ENCODE results near the gene CSTA. TPM values are rescaled to one million over a fixed set of nuclear protein-coding genes. Genes with fewer than 3 reads are reported as not detected.
A peak's percentile ranks its signal among the peaks of the same experiment; 100 is the strongest.

The CSTA gene
- total and polyA plus RNA-seq, 4 experiments from 2014 or later: 0.61 TPM; not detected in 2

DNA sequence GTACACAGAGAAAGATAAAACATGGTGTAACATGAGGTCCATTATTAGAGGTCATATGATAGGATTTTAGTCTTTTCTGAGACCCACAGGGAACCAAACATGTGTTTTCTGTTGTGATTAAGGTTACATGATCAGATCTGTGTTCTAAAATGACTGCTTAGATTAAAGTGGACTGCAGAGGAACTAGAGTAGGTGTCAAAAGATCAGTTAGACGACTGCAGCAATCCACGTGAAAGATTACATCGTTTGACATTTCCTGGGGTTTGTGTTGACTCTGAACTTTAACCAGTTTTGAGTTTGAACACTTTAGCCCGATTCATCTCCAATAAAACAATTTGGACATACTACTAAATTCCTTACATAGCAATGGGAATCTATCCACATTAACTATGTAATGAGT is 52.9 kb downstream of the CSTA start:
- H3K36me3 Mint-ChIP-seq: peaks cover 10 to 15% of the 10 kb centered on the region in 2 donors
- no peak overlapping the region for H3K4me3 ChIP-seq (ENCODE audit: low read length in 2 of 2)
- POLR2A ChIA-PET (ENCODE audit: partially characterized antibody): no interaction called here
- intact Hi-C loops (cut with micrococcal nuclease): no loop called here
- no peak overlapping the region for H3K4me3 Mint-ChIP-seq
- H3K9me3 ChIP-seq (ENCODE audit: control insufficient read depth in 1 of 2, low read length in 2 of 2): no peaks in the 10 kb centered on the region
- CTCF ChIA-PET (ENCODE audit: partially characterized antibody): interaction anchor here (1.1 kb wide), 1 partner anchor 15 kb away, joined by 3 read pairs; no protein-coding TSS in a partner anchor
- peaks cover 6 to 14% (median 11%) of the 10 kb centered on the region in 4 donors for H3K4me1 Mint-ChIP-seq
- H3K27me3 Mint-ChIP-seq: no peaks in the 10 kb centered on the region
- H3K4me1 ChIP-seq (ENCODE audit: insufficient read depth, low read length): peaks cover 8% of the 10 kb centered on the region
- no peaks in the 10 kb centered on the region for H3K36me3 ChIP-seq (ENCODE audit: insufficient read depth, low read length)
- no peaks in the 10 kb centered on the region for H3K27me3 ChIP-seq (ENCODE audit: insufficient read depth, low read length)
- no peak for DNase-seq
- no peak overlapping the region for H3K27ac ChIP-seq (ENCODE audit: low read depth, low read length)
- H3K27ac Mint-ChIP-seq: peak overlapping the region in 1 of 7 donors; percentile 8
- no peaks in the 10 kb centered on the region for H3K9me3 Mint-ChIP-seq

DNA sequence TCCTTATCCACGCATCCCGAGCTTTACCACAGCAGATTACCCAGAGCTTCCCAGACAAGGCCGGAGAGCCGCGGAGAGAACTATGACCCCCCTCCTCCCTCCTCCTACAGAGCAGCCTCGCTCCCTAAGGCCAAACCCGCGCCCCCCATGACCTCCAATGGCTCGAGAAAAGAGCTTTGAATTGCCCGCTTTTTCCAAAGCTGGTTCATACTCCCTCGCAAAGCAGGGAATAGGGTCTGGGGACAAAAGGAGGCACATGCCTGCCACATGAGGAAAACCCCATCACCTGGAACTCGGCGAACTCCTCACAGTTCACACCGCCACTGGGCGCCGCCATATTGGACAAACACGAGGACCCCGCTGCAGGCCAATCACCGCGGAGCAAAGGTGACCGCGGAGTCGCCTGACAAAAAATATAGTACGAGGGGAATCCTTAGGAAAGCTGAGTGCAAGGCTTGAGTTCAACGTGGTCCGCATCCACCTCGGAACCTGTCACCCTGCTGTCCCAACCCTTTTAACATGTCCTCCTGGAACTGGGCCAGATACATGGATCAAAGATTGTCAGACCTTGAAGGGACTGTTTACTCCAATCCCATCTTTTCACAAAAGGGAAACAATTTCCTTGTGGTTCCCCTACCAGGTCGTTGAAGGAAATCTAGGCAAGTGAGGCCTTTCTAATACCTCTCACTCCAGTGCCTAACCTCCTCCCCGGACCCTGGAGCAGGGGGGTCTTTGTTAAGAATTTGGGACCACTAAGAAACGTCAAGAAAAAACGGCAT is 58.0 kb downstream of the CSTA start, which contains the start of gene MIX23:
Gene MIX23 (minus strand): TSS at position 344 of the 779 bp plus-strand sequence. CDS start 7 bp downstream, at position 337.
- intact Hi-C loops (cut with micrococcal nuclease): loop anchor here (10.0 kb wide), 1 partner anchor 548 kb away; the partner anchor contains the start of genes EAF2 and IQCB1
- ChIA-PET CTCF (ENCODE audit: partially characterized antibody) (interaction anchor here (0.6 to 4.0 kb wide), 8 partner anchors 8 to 296 kb away, joined by 3 to 47 read pairs (median 4); partner anchors contain the start of gene WDR5B), POLR2A (ENCODE audit: partially characterized antibody) (interaction anchor here (0.6 to 3.6 kb wide), 14 partner anchors 10 to 1640 kb away, joined by 3 to 108 read pairs (median 8); partner anchors contain the start of genes DTX3L, GTF2E1, HCLS1 and HSPBAP1)
- Histone ChIP-seq H3K4me3 (ENCODE audit: low read length in 2 of 2) (peak within 1 kb of the TSS; percentile 72 to 84), H3K9me3 (ENCODE audit: control insufficient read depth in 1 of 2, low read length in 2 of 2) (no peaks in the 10 kb centered on the region), H3K4me1 (ENCODE audit: insufficient read depth, low read length) (peaks cover 31% of the 10 kb centered on the region), H3K36me3 (ENCODE audit: insufficient read depth, low read length) (no peaks in the 10 kb centered on the region), H3K27ac (ENCODE audit: low read depth, low read length) (peak within 1 kb of the TSS; percentile 76), H3K27me3 (ENCODE audit: insufficient read depth, low read length) (no peaks in the 10 kb centered on the region)
- H3K27ac Mint-ChIP-seq: peak within 1 kb of the TSS; percentile 93 to 98 (median 95)
- peaks cover 0 to 19% of the 10 kb centered on the region in 2 donors for H3K36me3 Mint-ChIP-seq
- peaks cover 17 to 46% (median 34%) of the 10 kb centered on the region in 4 donors for H3K4me1 Mint-ChIP-seq
- no peaks in the 10 kb centered on the region for H3K27me3 Mint-ChIP-seq
- H3K4me3 Mint-ChIP-seq: peak within 1 kb of the TSS; percentile 89 to 96 (median 94)
- peak; percentile 81 to 88 (median 83) for DNase-seq
- H3K9me3 Mint-ChIP-seq: no peaks in the 10 kb centered on the region

DNA sequence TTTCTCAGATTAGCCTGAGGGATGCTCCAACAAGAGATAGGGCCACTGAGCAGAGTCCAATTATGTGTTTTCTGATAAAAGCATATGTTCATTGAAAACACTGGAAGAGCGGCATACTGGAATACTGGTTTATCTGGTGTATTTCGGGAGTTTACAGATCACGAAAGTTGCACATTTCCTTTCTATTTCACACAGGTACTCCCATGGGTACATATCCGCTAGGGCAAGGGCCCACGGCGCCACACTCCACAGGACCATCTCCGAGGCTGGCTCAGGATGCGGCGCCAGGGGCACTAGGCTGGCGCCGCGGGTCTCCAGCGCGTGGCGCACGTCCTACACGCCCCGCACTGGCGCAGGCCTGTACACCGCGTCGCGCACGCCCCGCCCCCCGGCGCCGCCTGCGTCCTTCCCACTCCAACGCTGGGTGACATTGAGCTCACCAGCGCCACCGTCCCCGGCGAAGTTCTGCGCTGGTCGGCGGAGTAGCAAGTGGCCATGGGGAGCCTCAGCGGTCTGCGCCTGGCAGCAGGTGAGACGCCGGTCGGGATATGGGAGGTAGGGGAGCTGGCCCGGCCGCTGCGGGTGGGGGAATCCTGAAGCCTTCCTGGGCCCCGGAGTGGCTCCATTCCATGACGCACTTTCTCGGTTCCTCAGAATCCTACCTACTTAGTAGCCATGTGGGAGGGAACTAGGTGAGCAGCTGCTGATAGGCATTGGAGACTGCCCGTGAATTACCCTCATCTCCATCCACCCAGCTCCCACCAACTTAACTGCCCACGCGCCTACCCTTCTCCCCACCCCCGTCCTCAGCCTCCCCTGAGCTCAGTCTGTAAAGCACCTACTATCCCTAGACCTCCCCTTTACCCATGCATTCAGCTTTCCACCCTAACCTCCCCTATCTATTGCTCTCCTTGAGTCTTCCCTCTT is 59.0 kb downstream of the CSTA start, which contains the start of gene FAM162A:
Gene FAM162A (plus strand): TSS at position 412 of the 927 bp plus-strand sequence. CDS start 84 bp downstream, at position 496.
- H3K27ac ChIP-seq (ENCODE audit: low read depth, low read length): peak within 1 kb of the TSS; percentile 76
- H3K27me3 Mint-ChIP-seq: no peaks in the 10 kb centered on the region
- no peaks in the 10 kb centered on the region for H3K9me3 Mint-ChIP-seq
- H3K9me3 ChIP-seq (ENCODE audit: control insufficient read depth in 1 of 2, low read length in 2 of 2): no peaks in the 10 kb centered on the region
- H3K36me3 Mint-ChIP-seq: peaks cover 0 to 21% of the 10 kb centered on the region in 2 donors
- H3K36me3 ChIP-seq (ENCODE audit: insufficient read depth, low read length): no peaks in the 10 kb centered on the region
- peak within 1 kb of the TSS; percentile 89 to 96 (median 94) for H3K4me3 Mint-ChIP-seq
- peak; percentile 92 to 93 (median 93) for DNase-seq
- H3K4me1 Mint-ChIP-seq: peaks cover 21 to 51% (median 36%) of the 10 kb centered on the region in 4 donors
- ChIA-PET POLR2A (ENCODE audit: partially characterized antibody) (interaction anchor here (0.6 to 3.6 kb wide), 30 partner anchors 9 to 1641 kb away, joined by 3 to 108 read pairs (median 4); partner anchors contain the start of genes DTX3L, GOLGB1, GTF2E1 and HCLS1), CTCF (ENCODE audit: partially characterized antibody) (interaction anchor here (0.7 to 4.0 kb wide), 24 partner anchors 8 to 838 kb away, joined by 3 to 47 read pairs (median 4); partner anchors contain the start of genes HSPBAP1, KPNA1, POLQ and WDR5B)
- intact Hi-C loops (cut with micrococcal nuclease): loop anchor here (1.0 to 10.0 kb wide), 12 partner anchors 9 to 1201 kb away; partner anchors contain the start of genes EAF2, GOLGB1, HACD2 and HCLS1
- peak within 1 kb of the TSS; percentile 72 to 84 for H3K4me3 ChIP-seq (ENCODE audit: low read length in 2 of 2)
- peaks cover 31% of the 10 kb centered on the region for H3K4me1 ChIP-seq (ENCODE audit: insufficient read depth, low read length)
- H3K27ac Mint-ChIP-seq: peak within 1 kb of the TSS; percentile 93 to 98 (median 95)
- H3K27me3 ChIP-seq (ENCODE audit: insufficient read depth, low read length): no peaks in the 10 kb centered on the region

DNA sequence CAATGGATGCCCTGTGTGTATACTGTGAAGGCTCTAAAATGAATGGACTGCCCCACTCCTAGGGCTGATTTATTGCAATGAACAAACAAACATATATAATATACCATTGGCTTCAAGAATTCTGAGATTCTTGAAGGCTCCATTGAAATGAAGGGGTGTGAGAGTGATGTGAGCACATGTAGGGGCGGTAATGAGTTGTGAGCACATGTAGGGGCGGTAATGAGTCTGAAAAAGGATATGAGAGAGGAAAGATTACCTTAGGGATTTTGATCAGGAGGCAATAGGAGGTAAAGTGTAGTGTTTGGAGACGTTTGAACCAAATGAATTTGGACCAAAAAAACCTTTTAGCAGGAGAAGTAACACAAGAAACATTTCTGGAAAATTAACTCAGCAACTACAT is 62.7 kb downstream of the CSTA start:
- no peaks in the 10 kb centered on the region for H3K9me3 Mint-ChIP-seq
- Histone ChIP-seq H3K4me1 (ENCODE audit: insufficient read depth, low read length) (peaks cover 24% of the 10 kb centered on the region), H3K9me3 (ENCODE audit: control insufficient read depth in 1 of 2, low read length in 2 of 2) (no peaks in the 10 kb centered on the region), H3K36me3 (ENCODE audit: insufficient read depth, low read length) (no peaks in the 10 kb centered on the region), H3K27ac (ENCODE audit: low read depth, low read length) (no peak overlapping the region), H3K4me3 (ENCODE audit: low read length in 2 of 2) (no peak overlapping the region), H3K27me3 (ENCODE audit: insufficient read depth, low read length) (no peaks in the 10 kb centered on the region)
- intact Hi-C loops (cut with micrococcal nuclease): loop anchor here (10.0 kb wide), 1 partner anchor 553 kb away; the partner anchor contains the start of genes EAF2 and IQCB1
- peaks cover 19 to 44% (median 30%) of the 10 kb centered on the region in 4 donors for H3K4me1 Mint-ChIP-seq
- no peaks in the 10 kb centered on the region for H3K27me3 Mint-ChIP-seq
- H3K36me3 Mint-ChIP-seq: peaks cover 0 to 20% of the 10 kb centered on the region in 2 donors
- no peak overlapping the region for H3K27ac Mint-ChIP-seq
- H3K4me3 Mint-ChIP-seq: no peak overlapping the region
- DNase-seq: no peak
- ChIA-PET POLR2A (ENCODE audit: partially characterized antibody) (no interaction called here), CTCF (ENCODE audit: partially characterized antibody) (no interaction called here)

DNA sequence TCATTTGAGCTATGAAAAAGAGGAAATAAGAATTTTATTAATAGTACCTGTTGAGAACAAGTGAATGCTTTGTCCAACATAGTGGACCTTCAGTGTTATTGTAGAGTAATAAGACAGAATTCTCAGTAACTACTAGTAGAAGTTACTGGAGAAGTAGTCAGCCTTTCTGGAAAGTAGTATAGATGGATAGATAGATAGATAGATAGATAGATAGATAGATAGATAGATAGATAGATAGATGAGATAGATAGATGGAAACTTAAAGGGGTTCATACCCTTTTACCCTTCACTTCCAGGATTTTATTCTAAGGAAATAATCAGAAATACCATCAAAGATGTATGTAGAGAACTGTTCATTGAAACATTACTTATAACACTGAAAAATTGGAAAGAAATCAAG is 64.1 kb downstream of the CSTA start:
- no peaks in the 10 kb centered on the region for H3K9me3 Mint-ChIP-seq
- ChIA-PET POLR2A (ENCODE audit: partially characterized antibody) (no interaction called here), CTCF (ENCODE audit: partially characterized antibody) (interaction anchor here (1.2 to 1.3 kb wide), 2 partner anchors 172 to 291 kb away, joined by 4 to 6 read pairs; partner anchors contain the start of gene PARP14)
- intact Hi-C loops (cut with micrococcal nuclease): loop anchor here (10.0 kb wide), 1 partner anchor 554 kb away; the partner anchor contains the start of genes EAF2 and IQCB1
- peak overlapping the region in 1 of 7 donors; percentile 87 for H3K27ac Mint-ChIP-seq
- no peak overlapping the region for H3K4me3 Mint-ChIP-seq
- no peaks in the 10 kb centered on the region for H3K27me3 Mint-ChIP-seq
- H3K36me3 Mint-ChIP-seq: peaks cover 0 to 15% of the 10 kb centered on the region in 2 donors
- Histone ChIP-seq H3K27me3 (ENCODE audit: insufficient read depth, low read length) (no peaks in the 10 kb centered on the region), H3K9me3 (ENCODE audit: control insufficient read depth in 1 of 2, low read length in 2 of 2) (no peaks in the 10 kb centered on the region), H3K4me3 (ENCODE audit: low read length in 2 of 2) (no peak overlapping the region), H3K27ac (ENCODE audit: low read depth, low read length) (no peak overlapping the region), H3K36me3 (ENCODE audit: insufficient read depth, low read length) (no peaks in the 10 kb centered on the region), H3K4me1 (ENCODE audit: insufficient read depth, low read length) (peaks cover 19% of the 10 kb centered on the region)
- peaks cover 22 to 33% (median 26%) of the 10 kb centered on the region in 4 donors for H3K4me1 Mint-ChIP-seq
- no peak for DNase-seq

- DNase-seq: no peak
- ChIA-PET POLR2A (ENCODE audit: partially characterized antibody) (interaction anchor here (0.5 to 1.2 kb wide), 2 partner anchors 26 to 61 kb away, joined by 3 to 4 read pairs; partner anchors contain the start of gene WDR5B), CTCF (ENCODE audit: partially characterized antibody) (interaction anchor here (0.9 to 1.3 kb wide), 3 partner anchors 171 to 638 kb away, joined by 3 to 6 read pairs (median 4); partner anchors contain the start of gene PARP14)
- Mint-ChIP-seq H3K27ac (no peak overlapping the region), H3K4me3 (no peak overlapping the region), H3K9me3 (no peaks in the 10 kb centered on the region), H3K36me3 (peaks cover 0 to 9% of the 10 kb centered on the region in 2 donors), H3K27me3 (no peaks in the 10 kb centered on the region), H3K4me1 (peaks cover 18 to 27% (median 20%) of the 10 kb centered on the region in 4 donors)
- H3K9me3 ChIP-seq (ENCODE audit: control insufficient read depth in 1 of 2, low read length in 2 of 2): no peaks in the 10 kb centered on the region
- H3K27ac ChIP-seq (ENCODE audit: low read depth, low read length): no peak overlapping the region
- H3K36me3 ChIP-seq (ENCODE audit: insufficient read depth, low read length): no peaks in the 10 kb centered on the region
- H3K4me3 ChIP-seq (ENCODE audit: low read length in 2 of 2): no peak overlapping the region
- no peaks in the 10 kb centered on the region for H3K27me3 ChIP-seq (ENCODE audit: insufficient read depth, low read length)
- H3K4me1 ChIP-seq (ENCODE audit: insufficient read depth, low read length): peaks cover 12% of the 10 kb centered on the region
- intact Hi-C loops (cut with micrococcal nuclease): loop anchor here (10.0 kb wide), 1 partner anchor 555 kb away; the partner anchor contains the start of genes EAF2 and IQCB1
Measured at GRCh38 chr3:122389892-122390291, 64.8 kb downstream of the CSTA start.

Measured in CD4-positive, alpha-beta memory T cell (primary cell).